SU-DHL-6 (cell line): ENCODE measurements around the gene MIXL1.
"Not testable (repeated sequence)": the region's sequence is repeated elsewhere in the genome, so short reads cannot be mapped to it uniquely, and the experiment has no call there.

ENCODE experiments used
- H2AFZ ChIP-seq: fragments of 200-600 bp; sonication (generic); 2 replicates; pipeline ENCODE4 v1.6.1; 2014; ENCODE audit warnings: low read depth, mild to moderate bottlenecking, moderate library complexity, mixed read lengths, antibody characterized with exemption, low read length; ENCODE audit not compliant: severe bottlenecking
- H3F3A ChIP-seq: fragments of 200-600 bp; shearing (Covaris generic); 2 replicates; pipeline ENCODE4 v1.6.0; 2016; ENCODE audit warnings: antibody characterized with exemption, mild to moderate bottlenecking; ENCODE audit not compliant: insufficient read depth
- H3K27ac ChIP-seq: fragments of 200-600 bp; sonication (generic); 2 replicates; pipeline ENCODE4 v1.5.1; 2016; ENCODE audit warnings: low read depth, mild to moderate bottlenecking, low read length, moderate library complexity, mixed read lengths
- H3K27me3 ChIP-seq: fragments of 200-600 bp; sonication (generic), shearing (Covaris generic); 2 replicates; pipeline ENCODE4 v1.6.0; 2014; ENCODE audit warnings: mild to moderate bottlenecking, low read length
- H3K36me3 ChIP-seq: fragments of 200-600 bp; sonication (generic); 2 replicates; pipeline ENCODE4 v1.6.1; 2014; ENCODE audit warnings: mild to moderate bottlenecking, low read length, mixed read lengths
- H3K4me2 ChIP-seq: fragments of 300-600, 200-600 bp; shearing (Covaris generic), sonication (generic); 2 replicates; pipeline ENCODE4 v1.6.0; 2014; ENCODE audit warnings: low read length, low read depth, mild to moderate bottlenecking; ENCODE audit not compliant: poor library complexity, severe bottlenecking
- H3K4me3 ChIP-seq: fragments of 200-600 bp; sonication (generic); 2 replicates; pipeline ENCODE4 v1.5.1; 2014; ENCODE audit warnings: antibody characterized with exemption, low read length, mild to moderate bottlenecking, mixed read lengths; ENCODE audit not compliant: insufficient read depth, poor library complexity, severe bottlenecking
- H3K79me2 ChIP-seq: fragments of 200-600 bp; sonication (generic); 2 replicates; pipeline ENCODE4 v1.6.1; 2014; ENCODE audit warnings: mild to moderate bottlenecking, low read length, moderate library complexity; ENCODE audit not compliant: insufficient read depth
- H3K9ac ChIP-seq: fragments of 200-600 bp; sonication (generic); 2 replicates; pipeline ENCODE4 v1.7.0; 2014; ENCODE audit warnings: mild to moderate bottlenecking, low read length
- H3K9me2 ChIP-seq: fragments of 200-600 bp; sonication (generic); replicated peaks from 2 replicates; pipeline ENCODE4 v1.6.1; 2014; ENCODE audit warnings: low read length; ENCODE audit not compliant: insufficient read depth
- H3K9me3 ChIP-seq: fragments of 200-600 bp; sonication (generic); 2 replicates; pipeline ENCODE4 v1.6.1; 2014; ENCODE audit warnings: low read length, mixed read lengths; ENCODE audit not compliant: insufficient read depth
- H4K20me1 ChIP-seq: fragments of 200-600 bp; sonication (generic); 2 replicates; pipeline ENCODE4 v1.6.1; 2014; ENCODE audit warnings: low read depth, mild to moderate bottlenecking, antibody characterized with exemption, low read length, moderate library complexity, mixed read lengths
- CTCF ChIP-seq: fragments of 200-600 bp; sonication (generic); IDR thresholded peaks from one replicate; pipeline ENCODE4 v1.5.1; 2017; ENCODE audit warnings: antibody characterized with exemption, mild to moderate bottlenecking, low read length, moderate library complexity; ENCODE audit not compliant: insufficient read depth, poor library complexity, severe bottlenecking
- EZH2phosphoT487 ChIP-seq: fragments of 200-600 bp; sonication (generic), shearing (Covaris generic); conservative IDR thresholded peaks from 2 replicates; pipeline ENCODE4 v1.6.1; 2018; ENCODE audit warnings: mild to moderate bottlenecking, antibody characterized with exemption, low read length, moderate library complexity, mixed read lengths

The MIXL1 gene

GRCh38 chr1:226201029-226201593 lies 22.4 kb upstream of the MIXL1 start:
- no peak overlapping the region for H3K4me3 ChIP-seq
- no peaks in the 10 kb centered on the region for H3K9me2 ChIP-seq
- H4K20me1 ChIP-seq, result no peaks in the 10 kb centered on the region
- H3K79me2 ChIP-seq, result no peaks in the 10 kb centered on the region
- H3K9me3 ChIP-seq, result no peaks in the 10 kb centered on the region
- no peak overlapping the region for H3K27ac ChIP-seq
- H3K9ac ChIP-seq, result no peak overlapping the region
- H3F3A ChIP-seq, result no peaks in the 10 kb centered on the region
- H3K4me2 ChIP-seq, result no peak overlapping the region
- no peaks in the 10 kb centered on the region for H3K36me3 ChIP-seq
- no peaks in the 10 kb centered on the region for H3K27me3 ChIP-seq
- TF ChIP-seq EZH2phosphoT487 (no peak), CTCF (peak; percentile 52)
- H2AFZ ChIP-seq, result no peak overlapping the region

- Histone ChIP-seq H3K4me3 (no peak overlapping the region), H4K20me1 (no peaks in the 10 kb centered on the region), H3K27ac (no peak overlapping the region), H2AFZ (no peak overlapping the region), H3K9me3 (no peaks in the 10 kb centered on the region), H3K27me3 (no peaks in the 10 kb centered on the region), H3K4me2 (no peak overlapping the region), H3K9me2 (no peaks in the 10 kb centered on the region), H3F3A (no peaks in the 10 kb centered on the region), H3K79me2 (no peaks in the 10 kb centered on the region), H3K9ac (no peak overlapping the region), H3K36me3 (no peaks in the 10 kb centered on the region)
- TF ChIP-seq EZH2phosphoT487 (no peak), CTCF (no peak)
Observed at GRCh38 chr1:226202246-226202645, 21.2 kb upstream of the MIXL1 start.

GRCh38 chr1:226202666-226203065 lies 20.8 kb upstream of the MIXL1 start:
- not testable (repeated sequence) for H3K9ac ChIP-seq, H4K20me1 ChIP-seq, H3K27me3 ChIP-seq, H3K79me2 ChIP-seq, H3F3A ChIP-seq, H3K9me2 ChIP-seq, H3K36me3 ChIP-seq, H3K27ac ChIP-seq, H3K4me3 ChIP-seq, H2AFZ ChIP-seq, H3K4me2 ChIP-seq, H3K9me3 ChIP-seq

GRCh38 chr1:226203240-226203639 lies 20.2 kb upstream of the MIXL1 start:
- no peaks in the 10 kb centered on the region for H3K36me3 ChIP-seq
- no peaks in the 10 kb centered on the region for H3K27me3 ChIP-seq
- no peaks in the 10 kb centered on the region for H3K79me2 ChIP-seq
- no peaks in the 10 kb centered on the region for H4K20me1 ChIP-seq
- H3K9ac ChIP-seq, result no peak overlapping the region
- H3F3A ChIP-seq, result no peaks in the 10 kb centered on the region
- H3K4me3 ChIP-seq, result no peak overlapping the region
- no peak overlapping the region for H2AFZ ChIP-seq
- H3K9me3 ChIP-seq, result no peaks in the 10 kb centered on the region
- no peak for TF ChIP-seq CTCF
- TF ChIP-seq EZH2phosphoT487, result no peak
- no peak overlapping the region for H3K4me2 ChIP-seq
- H3K9me2 ChIP-seq, result no peaks in the 10 kb centered on the region
- no peak overlapping the region for H3K27ac ChIP-seq
